Mesothelial cell of epicardium (in vitro differentiated cells): Measurements from ENCODE around the gene PMAIP1. TPM values are rescaled to one million over a fixed set of nuclear protein-coding genes. Genes with fewer than 3 reads are reported as not detected.

ENCODE experiments used
- DNase-seq, 2 experiments: peaks; one replicate each; pipeline ENCODE4 v3.0.0; 2021; ENCODE audit warnings: low spot score in 2 of 2; ENCODE audit not compliant: unreplicated experiment in 2 of 2
- H3K27ac Mint-ChIP-seq: 2 replicates; pipeline ENCODE4 v1.8.0; 2021; ENCODE audit warnings: mixed read lengths
- H3K27me3 Mint-ChIP-seq: 2 replicates; pipeline ENCODE4 v1.8.0; 2021; ENCODE audit warnings: low read depth, mixed read lengths
- H3K36me3 Mint-ChIP-seq: 2 replicates; pipeline ENCODE4 v1.8.0; 2021; ENCODE audit warnings: mixed read lengths
- H3K4me1 Mint-ChIP-seq: 2 replicates; pipeline ENCODE4 v1.8.0; 2021; ENCODE audit warnings: mixed read lengths
- H3K4me3 Mint-ChIP-seq: 2 replicates; pipeline ENCODE4 v1.8.0; 2021; ENCODE audit warnings: mild to moderate bottlenecking, moderate library complexity, mixed read lengths
- H3K9me3 Mint-ChIP-seq: 2 replicates; pipeline ENCODE4 v1.8.0; 2021; ENCODE audit warnings: mixed read lengths
- total RNA-seq: library from RNA; stranded (reverse); gene quantifications from 3 replicates; pipeline ENCODE4 v1.2.1, GENCODE V29; 2021
- TF ChIP-seq, protein P1 (sequence below): fragments of 200-600 bp; sonication (generic); IDR thresholded peaks from one replicate; pipeline ENCODE4 v1.5.0; 2021; ENCODE audit warnings: antibody characterized with exemption; ENCODE audit not compliant: unreplicated experiment

Gene PMAIP1
- total RNA-seq, 1 donor from 2014 or later, result 10.9 TPM

DNA sequence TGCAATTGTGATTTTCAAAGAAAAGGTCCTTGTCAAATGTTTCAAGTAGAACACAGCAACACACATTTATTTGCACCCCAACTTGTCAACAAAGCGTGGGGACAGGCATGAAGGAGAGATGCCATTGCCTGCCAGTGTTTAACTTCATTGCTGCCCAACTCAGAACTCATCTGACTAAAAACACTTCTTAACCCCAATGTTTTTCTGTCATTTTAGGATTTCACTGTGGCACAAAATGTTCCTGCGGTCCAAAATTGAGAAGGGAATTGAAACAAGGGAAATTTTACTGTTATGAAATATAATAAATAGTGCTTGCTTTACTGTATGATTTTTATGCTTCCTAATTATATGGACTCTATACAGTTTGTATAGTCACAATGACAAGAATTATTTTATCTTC is 45.7 kb downstream of the PMAIP1 start:
- DNase-seq, result no peak
- no peak overlapping the region for H3K4me3 Mint-ChIP-seq
- TF ChIP-seq, protein P1, sequence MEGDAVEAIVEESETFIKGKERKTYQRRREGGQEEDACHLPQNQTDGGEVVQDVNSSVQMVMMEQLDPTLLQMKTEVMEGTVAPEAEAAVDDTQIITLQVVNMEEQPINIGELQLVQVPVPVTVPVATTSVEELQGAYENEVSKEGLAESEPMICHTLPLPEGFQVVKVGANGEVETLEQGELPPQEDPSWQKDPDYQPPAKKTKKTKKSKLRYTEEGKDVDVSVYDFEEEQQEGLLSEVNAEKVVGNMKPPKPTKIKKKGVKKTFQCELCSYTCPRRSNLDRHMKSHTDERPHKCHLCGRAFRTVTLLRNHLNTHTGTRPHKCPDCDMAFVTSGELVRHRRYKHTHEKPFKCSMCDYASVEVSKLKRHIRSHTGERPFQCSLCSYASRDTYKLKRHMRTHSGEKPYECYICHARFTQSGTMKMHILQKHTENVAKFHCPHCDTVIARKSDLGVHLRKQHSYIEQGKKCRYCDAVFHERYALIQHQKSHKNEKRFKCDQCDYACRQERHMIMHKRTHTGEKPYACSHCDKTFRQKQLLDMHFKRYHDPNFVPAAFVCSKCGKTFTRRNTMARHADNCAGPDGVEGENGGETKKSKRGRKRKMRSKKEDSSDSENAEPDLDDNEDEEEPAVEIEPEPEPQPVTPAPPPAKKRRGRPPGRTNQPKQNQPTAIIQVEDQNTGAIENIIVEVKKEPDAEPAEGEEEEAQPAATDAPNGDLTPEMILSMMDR, result no peak
- peaks cover 1% of the 10 kb centered on the region for H3K27me3 Mint-ChIP-seq
- H3K9me3 Mint-ChIP-seq, result no peaks in the 10 kb centered on the region
- H3K36me3 Mint-ChIP-seq, result no peaks in the 10 kb centered on the region
- no peak overlapping the region for H3K27ac Mint-ChIP-seq
- H3K4me1 Mint-ChIP-seq, result no peaks in the 10 kb centered on the region

DNA sequence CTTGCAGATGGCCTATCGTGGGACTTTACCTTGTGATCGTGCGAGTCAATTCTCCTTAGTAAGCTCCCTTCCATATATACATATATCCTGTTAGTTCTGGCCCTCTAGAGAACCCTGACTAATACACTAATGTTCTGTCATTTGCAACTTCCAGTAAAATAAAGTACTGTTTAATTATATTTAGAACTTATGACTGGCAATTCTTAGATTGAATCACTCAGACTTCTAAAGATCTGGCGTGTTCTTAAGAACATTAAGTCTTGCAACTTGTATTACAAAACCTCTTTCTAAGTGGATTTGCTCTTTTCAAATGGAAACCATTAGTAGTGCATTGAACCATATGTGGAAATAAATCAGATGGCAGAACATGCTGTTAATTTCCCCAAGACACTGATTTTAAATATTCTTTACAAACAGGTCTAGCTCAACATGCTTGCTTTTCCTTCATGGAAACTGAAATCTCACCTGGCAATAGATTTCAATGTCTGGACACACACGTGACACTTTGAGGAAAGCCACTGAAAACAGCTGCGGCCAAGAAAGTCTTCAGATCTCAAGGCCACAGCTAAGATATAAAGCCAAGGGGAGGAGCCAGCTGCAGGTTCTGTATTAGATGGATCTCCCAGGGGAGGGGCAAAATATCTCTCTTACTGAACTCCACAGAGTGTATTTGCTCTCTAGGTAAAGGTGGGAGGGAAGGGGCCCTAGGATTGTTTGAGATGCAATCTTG is 50.6 kb downstream of the PMAIP1 start:
- H3K4me3 Mint-ChIP-seq, result no peak overlapping the region
- TF ChIP-seq, protein P1, result no peak
- DNase-seq, result no peak
- H3K36me3 Mint-ChIP-seq, result no peaks in the 10 kb centered on the region
- H3K4me1 Mint-ChIP-seq, result peaks cover 5% of the 10 kb centered on the region
- no peaks in the 10 kb centered on the region for H3K9me3 Mint-ChIP-seq
- peaks cover 4% of the 10 kb centered on the region for H3K27me3 Mint-ChIP-seq
- H3K27ac Mint-ChIP-seq, result no peak overlapping the region

DNA sequence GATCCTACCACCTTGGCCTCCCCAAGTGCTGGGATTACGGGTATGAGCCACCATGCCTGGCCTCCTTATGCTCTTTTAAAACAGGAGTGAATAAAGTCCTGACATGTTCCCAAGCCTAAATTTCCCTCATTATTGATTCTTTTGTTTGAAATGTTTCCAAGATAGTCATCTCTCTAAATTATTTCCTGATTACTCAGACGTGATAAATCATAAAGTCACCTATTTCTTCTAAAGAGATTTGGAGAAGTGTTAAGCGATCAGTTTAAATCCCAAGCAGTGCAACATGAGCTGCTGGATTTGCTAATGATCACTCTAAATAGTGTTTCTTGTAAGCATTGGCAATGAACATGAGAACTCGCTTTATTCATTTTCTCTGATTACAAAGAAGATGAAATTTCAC is 51.8 kb downstream of the PMAIP1 start:
- Mint-ChIP-seq H3K27ac (no peak overlapping the region), H3K27me3 (peaks cover 4% of the 10 kb centered on the region), H3K36me3 (no peaks in the 10 kb centered on the region), H3K4me1 (peaks cover 5% of the 10 kb centered on the region), H3K9me3 (no peaks in the 10 kb centered on the region), H3K4me3 (no peak overlapping the region)
- no peak for DNase-seq
- TF ChIP-seq, protein P1, result no peak

DNA sequence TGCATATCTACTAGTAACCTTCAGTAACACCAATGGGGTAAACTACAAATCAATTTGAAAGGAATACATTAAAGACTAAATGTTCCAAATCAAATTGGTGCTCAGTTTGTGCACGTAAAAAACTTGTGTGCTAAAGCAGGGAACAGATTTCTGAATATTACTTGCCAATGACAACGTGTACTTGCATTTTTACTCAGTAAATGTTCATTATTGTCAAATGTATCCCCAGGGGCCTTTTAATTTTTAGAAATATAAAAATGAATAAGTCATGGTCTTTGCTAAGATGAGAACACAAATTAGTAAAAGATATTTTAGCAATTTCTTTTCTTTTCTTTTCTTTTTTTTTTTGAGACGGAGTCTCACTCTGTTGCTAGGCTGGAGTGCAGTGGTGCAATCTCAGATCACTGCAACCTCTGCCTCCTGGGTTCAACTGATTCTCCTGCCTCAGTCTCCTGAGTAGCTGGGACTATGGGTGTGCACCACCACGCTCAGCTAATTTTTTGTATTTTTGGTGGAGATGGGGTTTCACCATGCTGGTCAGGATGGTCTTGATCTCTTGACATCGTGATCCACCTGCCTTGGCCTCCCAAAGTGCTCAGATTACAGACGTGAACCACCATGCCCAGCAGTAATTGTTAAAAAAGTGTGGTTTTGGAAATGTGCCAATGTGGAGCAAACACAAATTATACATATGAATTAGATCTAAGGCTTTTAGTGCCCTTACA is 52.6 kb downstream of the PMAIP1 start:
- Mint-ChIP-seq H3K9me3 (no peaks in the 10 kb centered on the region), H3K27me3 (peaks cover 4% of the 10 kb centered on the region), H3K4me3 (no peak overlapping the region), H3K4me1 (peaks cover 10% of the 10 kb centered on the region), H3K36me3 (no peaks in the 10 kb centered on the region), H3K27ac (no peak overlapping the region)
- DNase-seq, result no peak
- TF ChIP-seq, protein P1, result no peak

Other genes with a start within 250 kb of the PMAIP1 start
- 68.0 to 80.6 TPM (median 71.1 TPM) in 3 replicates for gene CCBE1, start 202.6 kb upstream of the PMAIP1 start, total RNA-seq